GM12878 (cell line): ENCODE data around the gene SMPX. TPM values are rescaled to one million over a fixed set of nuclear protein-coding genes. Genes with fewer than 3 reads are reported as not detected.

Source experiments
- ATAC-seq: fragments of 200-7000 bp; cut with Tn5 transposase; 3 replicates; pipeline ENCODE4 v1.9.1; 2020; ENCODE audit warnings: mild to moderate bottlenecking, moderate library complexity
- Bru-seq: library from RNA; stranded (reverse); fragments of 400-500 nt; gene quantifications from one replicate; lab custom pipeline; 2021; lab: Mats Ljungman, UMichigan
- BruChase-seq, 2 experiments: library from RNA; stranded (reverse); fragments of 400-500 nt; gene quantifications; one replicate each; lab custom pipeline; 2021; lab: Mats Ljungman, UMichigan
- BruUV-seq: library from RNA; stranded (reverse); fragments of 400-500 nt; replicated peaks from 2 replicates; lab custom pipeline; 2021; lab: Mats Ljungman, UMichigan
- CTCF ChIA-PET: fragments of 300-600 bp; sonication (Branson Sonifier 250); formaldehyde crosslinking; extraction: SDS; loops from one replicate; lab custom pipeline; 2021; ENCODE audit warnings: inconsistent platforms; lab: Yijun Ruan, JAX
- POLR2A ChIA-PET: fragments of 350-600 bp; formaldehyde crosslinking; extraction: SDS; loops from one replicate; lab custom pipeline; 2021; ENCODE audit warnings: inconsistent platforms; lab: Charles Lee
- RAD21 ChIA-PET: fragments of 300-600 bp; sonication (Branson Sonifier 250); formaldehyde crosslinking; loops from one replicate; lab custom pipeline; 2023; ENCODE audit warnings: antibody characterized with exemption; ENCODE audit not compliant: unreplicated experiment; lab: Charles Lee
- SMC1A ChIA-PET: fragments of 300-600 bp; sonication (Branson Sonifier 250); formaldehyde crosslinking; loops from one replicate; lab custom pipeline; 2023; ENCODE audit not compliant: unreplicated experiment, uncharacterized antibody; lab: Charles Lee
- DNase-seq: peaks from one replicate; pipeline ENCODE4 v3.0.0-alpha.2; 2011; ENCODE audit warnings: low read depth, low spot score
- FAIRE-seq: peaks from 3 replicates; lab custom pipeline; 2011; peaks lifted over from hg19 to GRCh38; lab: Jason Lieb, UNC
- H2AFZ ChIP-seq: 2 replicates; pipeline ENCODE4 v1.6.0; 2011; ENCODE audit warnings: low read depth, low read length, control low read depth; ENCODE audit not compliant: control insufficient read depth
- H3K27ac ChIP-seq: 2 replicates; pipeline ENCODE4 v1.5.1; 2011; ENCODE audit warnings: control low read depth; ENCODE audit not compliant: control insufficient read depth, insufficient read depth
- H3K27me3 ChIP-seq, 2 experiments: replicated peaks in 1 of 2; 2 replicates each; pipeline versions ENCODE4 v1.6.0 to v1.6.1; 2011; ENCODE audit warnings: low read length in 1 of 2; ENCODE audit not compliant: control insufficient read depth in 2 of 2, insufficient read depth in 2 of 2
- H3K36me3 ChIP-seq, 2 experiments: 2 replicates each; pipeline ENCODE4 v1.5.1; 2011; ENCODE audit warnings: low read length in 1 of 2; ENCODE audit not compliant: control insufficient read depth in 2 of 2, insufficient read depth in 2 of 2
- H3K4me1 ChIP-seq: 2 replicates; pipeline ENCODE4 v1.6.1; 2011; ENCODE audit warnings: mild to moderate bottlenecking, low read length, moderate library complexity, mixed read lengths; ENCODE audit not compliant: control insufficient read depth, insufficient read depth
- H3K4me2 ChIP-seq: 2 replicates; pipeline ENCODE4 v1.6.0; 2011; ENCODE audit warnings: control low read depth; ENCODE audit not compliant: control insufficient read depth, insufficient read depth
- H3K4me3 ChIP-seq: fragments of 200-600 bp; sonication (generic); 2 replicates; pipeline ENCODE4 v1.5.1; 2016
- H3K79me2 ChIP-seq: 2 replicates; pipeline ENCODE4 v1.6.0; 2011; ENCODE audit warnings: low read length; ENCODE audit not compliant: control insufficient read depth, insufficient read depth
- H3K9ac ChIP-seq: 2 replicates; pipeline ENCODE4 v1.8.0; 2011; ENCODE audit warnings: low read length, control low read depth, mixed read lengths; ENCODE audit not compliant: control insufficient read depth, insufficient read depth
- H3K9me3 ChIP-seq: replicated peaks from 3 replicates; pipeline ENCODE4 v1.5.1; 2011; ENCODE audit warnings: mild to moderate bottlenecking, low read length; ENCODE audit not compliant: control insufficient read depth, insufficient read depth
- H4K20me1 ChIP-seq: 2 replicates; pipeline ENCODE4 v1.6.0; 2011; ENCODE audit not compliant: control insufficient read depth, insufficient read depth
- ASH2L ChIP-seq: fragments of 300-600, 200-600 bp; sonication (generic); IDR thresholded peaks from 2 replicates; pipeline ENCODE4 v1.6.1; 2017; ENCODE audit warnings: low read depth, mild to moderate bottlenecking, borderline replicate concordance
- CHD2 ChIP-seq: IDR thresholded peaks from 2 replicates; pipeline ENCODE4 v1.6.1; 2011; ENCODE audit warnings: low read depth, low read length, improper control_type of control experiment, borderline replicate concordance
- MAX ChIP-seq: IDR thresholded peaks from 2 replicates; pipeline ENCODE4 v1.6.1; 2012; ENCODE audit warnings: low read depth, low read length, improper control_type of control experiment
- NFYB ChIP-seq: IDR thresholded peaks from 2 replicates; pipeline ENCODE4 v1.6.1; 2011; ENCODE audit warnings: low read depth, mild to moderate bottlenecking, low read length, improper control_type of control experiment, moderate library complexity; ENCODE audit not compliant: insufficient read depth
- SIX5 ChIP-seq: IDR thresholded peaks from 2 replicates; pipeline ENCODE4 v1.6.1; 2011; ENCODE audit warnings: mild to moderate bottlenecking, low read depth, low read length, moderate library complexity; ENCODE audit not compliant: severe bottlenecking
- SMAD1 ChIP-seq: fragments of 450-650 bp; IDR thresholded peaks from 2 replicates; pipeline ENCODE4 v1.6.1; 2018; ENCODE audit warnings: mild to moderate bottlenecking, low read depth; ENCODE audit not compliant: partially characterized antibody
- ZBTB4 ChIP-seq: fragments of 450-650 bp; formaldehyde crosslinking; IDR thresholded peaks from 2 replicates; pipeline ENCODE4 v1.4.0; 2022; ENCODE audit warnings: mild to moderate bottlenecking, moderate library complexity
- ZZZ3 ChIP-seq: IDR thresholded peaks from 2 replicates; pipeline ENCODE4 v1.6.1; 2011; ENCODE audit warnings: low read depth; ENCODE audit not compliant: control insufficient read depth, insufficient read length
- WGBS: methylation state at CpG from one replicate; pipeline ENCODE4 v1.1.6; 2016; ENCODE audit warnings: low lambda C conversion rate; ENCODE audit not compliant: insufficient replicate concordance, insufficient coverage; ENCODE audit errors: missing lambda C conversion rate; 5-methylcytosine and 5-hydroxymethylcytosine counted together
- in situ Hi-C: fragments of 300-500 bp; cut with MboI; formaldehyde crosslinking; loops from 9 replicates; pipeline ENCODE4 v1.14.3; 2018; ENCODE audit warnings: mixed read lengths
- intact Hi-C: fragments of 100-400 bp; cut with micrococcal nuclease; formaldehyde crosslinking; loops from one replicate; pipeline ENCODE4 v1.14.2; 2022; ENCODE audit not compliant: unreplicated experiment
- long read RNA-seq, 2 experiments: library from polyadenylated mRNA; unstranded; transcript quantifications; one replicate each; pipeline ENCODE4 v2.0.0, GENCODE V29; 2019 to 2020
- polyA minus RNA-seq, 3 experiments: library from RNA; depleted of rRNA, polyadenylated mRNA; stranded (reverse); fragments of >200 nt; gene quantifications; 2 replicates each; pipeline ENCODE4 v1.2.3, GENCODE V29; 2011
- polyA plus RNA-seq, 11 experiments: library from polyadenylated mRNA; depleted of rRNA in 4 of 11; unstranded in 6 of 11; stranded (reverse) in 5 of 11; fragments of >200 nt; fragmentation: Nextera tagmentation in 4 of 11; fragmentation: Illumina TruSeq in 1 of 11; extraction: Ambion mirVana in 4 of 11; extraction: Trizol in 1 of 11; gene quantifications; 1 replicate in 1 of 11; 2 replicates in 10 of 11; pipeline versions ENCODE4 v1.2.1 to v1.2.3, GENCODE V29; 2011 to 2016; ENCODE audit warnings: inconsistent platforms in 2 of 11, missing spikeins in 2 of 11, low read depth in 1 of 11
- total RNA-seq, 4 experiments: library from RNA; depleted of rRNA in 3 of 4; stranded (reverse); fragments of >200 nt in 3 of 4; fragmentation: Illumina TruSeq in 1 of 4; extraction: Trizol in 1 of 4; gene quantifications; 2 replicates each; pipeline versions ENCODE4 v1.2.1 to v1.2.3, GENCODE V29; 2013 to 2021

Gene SMPX
- total RNA-seq (2013; cell fraction: nucleolus; rRNA removed): not detected in 2 replicates
- not detected in 2 replicates for total RNA-seq (2014; rRNA removed)
- not detected in 2 replicates for total RNA-seq (2014; rRNA removed; fragmentation: Illumina TruSeq; extraction: Trizol)
- total RNA-seq (2021): not detected in 2 replicates
- not detected for polyA plus RNA-seq (2011; ENCODE audit: low read depth)
- polyA plus RNA-seq (2011; rRNA removed): 0.08 TPM in 1 of 2 replicates, not detected in the other
- polyA plus RNA-seq (2011; cell fraction: cytosol; rRNA removed): not detected in 2 replicates
- 0.22 TPM in 1 of 2 replicates, not detected in the other for polyA plus RNA-seq (2011; cell fraction: nucleus; rRNA removed)
- polyA plus RNA-seq (2012): not detected in 2 replicates
- polyA plus RNA-seq (2014; fragmentation: Illumina TruSeq; extraction: Trizol): not detected in 2 replicates
- not detected for polyA plus RNA-seq (2014; fragmentation: Nextera tagmentation; extraction: Ambion mirVana)
- 0.09 TPM in 1 of 2 replicates, not detected in the other for polyA plus RNA-seq (2014; rRNA removed)
- not detected for polyA plus RNA-seq (2016; fragmentation: Nextera tagmentation; extraction: Ambion mirVana)
- not detected in 2 replicates for polyA minus RNA-seq (2011; rRNA and poly(A)+ RNA removed)
- not detected in 2 replicates for polyA minus RNA-seq (2011; cell fraction: cytosol; rRNA and poly(A)+ RNA removed)
- not detected in 2 replicates for polyA minus RNA-seq (2011; cell fraction: nucleus; rRNA and poly(A)+ RNA removed)
- Bru-seq, nascent RNA: percentile 2 among the genes with signal in this experiment
- BruChase-seq, experiment 1, labeled RNA remaining after a 6-hour chase: not detected
- percentile 8 among the genes with signal in this experiment for BruChase-seq, experiment 2, labeled RNA remaining after a 2-hour chase
- long read RNA-seq, experiment 1: 0 reads
- long read RNA-seq, experiment 2: 0 reads

- Histone ChIP-seq H3K79me2 (no peaks in the 10 kb centered on the region), H3K4me2 (no peak within 1 kb of the TSS), H3K4me3 (no peak within 1 kb of the TSS), H4K20me1 (no peaks in the 10 kb centered on the region), H3K9ac (no peak within 1 kb of the TSS), H3K4me1 (no peaks in the 10 kb centered on the region), H3K36me3 (no peaks in the 10 kb centered on the region), H3K27me3 (no peaks in the 10 kb centered on the region), H2AFZ (no peak within 1 kb of the TSS), H3K27ac (no peak within 1 kb of the TSS), H3K9me3 (no peaks in the 10 kb centered on the region)
- ChIA-PET SMC1A (interaction anchor here (1.3 kb wide), 1 partner anchor 11 kb away, joined by 3 read pairs; no protein-coding TSS in a partner anchor), RAD21 (interaction anchor here (0.6 kb wide), 1 partner anchor 378 kb away, joined by 3 read pairs; no protein-coding TSS in a partner anchor), POLR2A (no interaction called here), CTCF (interaction anchor here (0.9 to 3.6 kb wide), 3 partner anchors 9 to 1228 kb away, joined by 3 to 18 read pairs (median 4); no protein-coding TSS in a partner anchor)
- intact Hi-C loops: no loop called here
- no TSS peak for BruUV-seq
- ATAC-seq (no peak), DNase-seq (no peak), FAIRE-seq (no peak)
- WGBS: 63% methylated on average over 12 of the region's 12 CpGs
- TF ChIP-seq SMAD1 (no peak), NFYB (no peak)
- in situ Hi-C loops: no loop called here
These were observed at the start of gene SMPX for GRCh38 chrX:21757960-21758359. Gene SMPX (minus strand): TSS chrX:21758116. CDS start chrX:21754290, 3,826 bp downstream.

GRCh38 chrX:21806691-21807090, 48.8 kb upstream of the SMPX start:
- Histone ChIP-seq H3K27me3 (no peaks in the 10 kb centered on the region), H3K79me2 (no peaks in the 10 kb centered on the region), H3K9me3 (no peaks in the 10 kb centered on the region), H3K36me3 (no peaks in the 10 kb centered on the region), H3K4me3 (no peak overlapping the region), H3K27ac (no peak overlapping the region), H2AFZ (no peak overlapping the region), H3K9ac (no peak overlapping the region), H3K4me2 (no peak overlapping the region), H4K20me1 (no peaks in the 10 kb centered on the region), H3K4me1 (no peaks in the 10 kb centered on the region)
- ChIA-PET CTCF (interaction anchor here (0.9 kb wide), 1 partner anchor 11 kb away, joined by 3 read pairs; no protein-coding TSS in a partner anchor), RAD21 (no interaction called here), POLR2A (no interaction called here), SMC1A (interaction anchor here (0.7 kb wide), 1 partner anchor 15 kb away, joined by 3 read pairs; no protein-coding TSS in a partner anchor)
- BruUV-seq: no TSS peak
- ATAC-seq: no peak
- DNase-seq: no peak
- in situ Hi-C loops: no loop called here
- intact Hi-C loops: no loop called here
- no peak for FAIRE-seq
- TF ChIP-seq SIX5 (no peak), ZBTB4 (CRISPR knock-in tag) (no peak), ASH2L (no peak), CHD2 (no peak), MAX (no peak), ZZZ3 (no peak)
